ENCODE measurements around the gene KLHDC10.

DNA sequence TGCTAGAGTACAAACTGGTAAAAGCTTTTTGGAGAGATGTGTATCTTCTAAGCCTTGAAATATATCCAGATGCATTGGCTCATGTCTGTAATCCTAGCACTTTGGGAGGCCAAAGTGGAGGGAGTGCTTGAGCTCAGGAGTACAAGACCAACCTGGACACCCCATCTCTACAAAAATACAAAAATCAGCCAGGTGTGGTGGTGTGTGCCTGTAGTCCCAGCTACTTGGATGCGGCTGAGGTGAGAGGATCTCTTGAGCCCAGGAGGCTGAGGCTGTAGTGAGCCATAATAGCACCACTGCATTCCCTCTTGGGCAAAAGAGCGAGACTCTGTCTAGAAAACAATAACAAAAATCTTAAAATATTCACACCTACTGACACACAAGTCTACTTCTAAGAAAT, 109.3 kb downstream of the KLHDC10 start:
- TF ChIP-seq, protein P1, sequence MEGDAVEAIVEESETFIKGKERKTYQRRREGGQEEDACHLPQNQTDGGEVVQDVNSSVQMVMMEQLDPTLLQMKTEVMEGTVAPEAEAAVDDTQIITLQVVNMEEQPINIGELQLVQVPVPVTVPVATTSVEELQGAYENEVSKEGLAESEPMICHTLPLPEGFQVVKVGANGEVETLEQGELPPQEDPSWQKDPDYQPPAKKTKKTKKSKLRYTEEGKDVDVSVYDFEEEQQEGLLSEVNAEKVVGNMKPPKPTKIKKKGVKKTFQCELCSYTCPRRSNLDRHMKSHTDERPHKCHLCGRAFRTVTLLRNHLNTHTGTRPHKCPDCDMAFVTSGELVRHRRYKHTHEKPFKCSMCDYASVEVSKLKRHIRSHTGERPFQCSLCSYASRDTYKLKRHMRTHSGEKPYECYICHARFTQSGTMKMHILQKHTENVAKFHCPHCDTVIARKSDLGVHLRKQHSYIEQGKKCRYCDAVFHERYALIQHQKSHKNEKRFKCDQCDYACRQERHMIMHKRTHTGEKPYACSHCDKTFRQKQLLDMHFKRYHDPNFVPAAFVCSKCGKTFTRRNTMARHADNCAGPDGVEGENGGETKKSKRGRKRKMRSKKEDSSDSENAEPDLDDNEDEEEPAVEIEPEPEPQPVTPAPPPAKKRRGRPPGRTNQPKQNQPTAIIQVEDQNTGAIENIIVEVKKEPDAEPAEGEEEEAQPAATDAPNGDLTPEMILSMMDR (IDR thresholded peaks at IDR 0.05; ENCODE audit: poor library complexity) = no peak
- TF ChIP-seq EZH2 (IDR thresholded peaks at IDR 0.05; ENCODE audit: borderline replicate concordance) (no peak), EZH2phosphoT487 (IDR thresholded peaks at IDR 0.05; ENCODE audit: low read depth, severe bottlenecking, unreplicated experiment) (no peak)
